ENCODE measurements around the gene ERI3. TPM values are rescaled to one million over a fixed set of nuclear protein-coding genes. Genes with fewer than 3 reads are reported as not detected.

Gene ERI3
- total and polyA plus RNA-seq, 9 of the 15 experiments (the other 6 are each of a cell fraction or from before 2014, with no cell fraction given): 47.8 to 93.4 (median 67.2) TPM

- TF ChIP-seq MLX (CRISPR knock-in tag; conservative IDR thresholded peaks at IDR 0.05): no peak
- TF ChIP-seq HMGXB4 (CRISPR knock-in tag; IDR thresholded peaks at IDR 0.05): no peak
- TF ChIP-seq IRF1 (CRISPR knock-in tag; IDR thresholded peaks at IDR 0.05; ENCODE audit: borderline replicate concordance): no peak
- 0 out of 4 replicates have a peak, but pooled peaks of 1 of the 2 experiments have one; percentile 63 for TF ChIP-seq UBTF (IDR thresholded peaks at IDR 0.05; ENCODE audit: borderline replicate concordance in 1 of 2, low read depth in 2 of 2, low read length in 2 of 2)
- peak; percentile 12 for TF ChIP-seq TAF1 (IDR thresholded peaks at IDR 0.05; ENCODE audit: control insufficient read depth, extremely low read depth, insufficient read depth, low read length, severe bottlenecking)
- TF ChIP-seq TEAD2 (tag; IDR thresholded peaks at IDR 0.05): no peak
- 0 out of 2 replicates have a peak, but pooled peaks have one; percentile 11 for TF ChIP-seq HINFP (tag; conservative IDR thresholded peaks at IDR 0.05; ENCODE audit: low read depth)
- no peak for TF ChIP-seq ZNF23 (CRISPR knock-in tag; IDR thresholded peaks at IDR 0.05)
- no peak for TF ChIP-seq ZBTB1 (CRISPR knock-in tag; IDR thresholded peaks at IDR 0.05; ENCODE audit: borderline replicate concordance, low read depth)
- peak; percentile 38; the same call in 1 of the 2 replicates for TF ChIP-seq TFE3 (CRISPR knock-in tag; IDR thresholded peaks at IDR 0.05)
- no peak for TF ChIP-seq ETS2 (tag; IDR thresholded peaks at IDR 0.05; ENCODE audit: borderline replicate concordance, poor library complexity, severe bottlenecking)
- peak; percentile 40; the same call in 1 of the 2 replicates for TF ChIP-seq ZFX (CRISPR knock-in tag; IDR thresholded peaks at IDR 0.05)
These were observed 64.6 kb downstream of the ERI3 start (continued) for GRCh38 chr1:44290250-44291094.
